PC-3 (cell line): Measurements from ENCODE around the gene TSPAN17. TPM values are rescaled to one million over a fixed set of nuclear protein-coding genes. Genes with fewer than 3 reads are reported as not detected.

Source experiments
- ATAC-seq: fragments of 200-7000 bp; cut with Tn5 transposase; 2 replicates; pipeline ENCODE4 v1.9.1; 2020; ENCODE audit warnings: mild to moderate bottlenecking, moderate library complexity
- BruUV-seq: library from RNA; stranded (reverse); fragments of 400-500 nt; replicated peaks from 2 replicates; lab custom pipeline; 2021; lab: Mats Ljungman, UMichigan
- CTCF ChIA-PET: fragments of 300-600 bp; sonication (Branson Sonifier 250); formaldehyde crosslinking; loops from one replicate; lab custom pipeline; 2022; ENCODE audit warnings: antibody characterized with exemption; lab: Charles Lee
- POLR2A ChIA-PET: fragments of 300-600 bp; sonication (Branson Sonifier 250); formaldehyde crosslinking; loops from one replicate; lab custom pipeline; 2022; ENCODE audit warnings: antibody characterized with exemption; ENCODE audit not compliant: unreplicated experiment; lab: Charles Lee
- DNase-seq: peaks from one replicate; pipeline ENCODE4 v3.0.0-alpha.2; 2015
- H2AFZ ChIP-seq: fragments of 300-600 bp; sonication (generic); 2 replicates; pipeline ENCODE4 v1.6.0; 2016; ENCODE audit warnings: antibody characterized with exemption, low read length
- H3F3A ChIP-seq: fragments of 300-600 bp; sonication (generic); one replicate; pipeline ENCODE4 v1.6.0; 2017; ENCODE audit warnings: antibody characterized with exemption, low read length, control low read depth, mild to moderate bottlenecking; ENCODE audit not compliant: unreplicated experiment
- H3K27ac ChIP-seq: fragments of 300-600 bp; sonication (generic); 2 replicates; pipeline ENCODE4 v1.5.1; 2016; ENCODE audit warnings: mild to moderate bottlenecking, low read length
- H3K27me3 ChIP-seq: fragments of 300-600 bp; sonication (generic); 2 replicates; pipeline ENCODE4 v1.6.1; 2016; ENCODE audit warnings: low read length, mixed read lengths
- H3K36me3 ChIP-seq: fragments of 300-600 bp; sonication (generic); 2 replicates; pipeline ENCODE4 v1.6.1; 2016; ENCODE audit warnings: low read depth, mixed run types, low read length, mixed read lengths
- H3K4me1 ChIP-seq: fragments of 300-600 bp; sonication (generic); 2 replicates; pipeline ENCODE4 v1.5.1; 2016; ENCODE audit warnings: low read length; ENCODE audit not compliant: insufficient read depth
- H3K4me2 ChIP-seq: fragments of 300-600 bp; sonication (generic); 2 replicates; pipeline ENCODE4 v1.6.0; 2016; ENCODE audit warnings: low read length
- H3K4me3 ChIP-seq: fragments of 300-600 bp; sonication (generic); 2 replicates; pipeline ENCODE4 v1.5.1; 2016; ENCODE audit warnings: mild to moderate bottlenecking, low read length, mixed read lengths
- H3K79me2 ChIP-seq: fragments of 300-600 bp; sonication (generic); 2 replicates; pipeline ENCODE4 v1.6.1; 2017; ENCODE audit warnings: low read length, mixed read lengths
- H3K9ac ChIP-seq: fragments of 300-600 bp; sonication (generic); 2 replicates; pipeline ENCODE4 v1.6.0; 2016; ENCODE audit warnings: mild to moderate bottlenecking, low read length
- H3K9me2 ChIP-seq: fragments of 300-600 bp; sonication (generic); replicated peaks from 2 replicates; pipeline ENCODE4 v1.6.1; 2016; ENCODE audit warnings: mixed run types, low read length, mixed read lengths
- H3K9me3 ChIP-seq: fragments of 300-600 bp; sonication (generic); 2 replicates; pipeline ENCODE4 v1.6.1; 2016; ENCODE audit warnings: low read length, mixed read lengths
- H4K20me1 ChIP-seq: fragments of 300-600 bp; sonication (generic); 2 replicates; pipeline ENCODE4 v1.6.1; 2016; ENCODE audit warnings: low read length, mixed read lengths
- CTCF ChIP-seq: fragments of 300-600 bp; sonication (generic); conservative IDR thresholded peaks from 2 replicates; pipeline ENCODE4 v1.5.1; 2017; ENCODE audit warnings: antibody characterized with exemption, low read depth, mild to moderate bottlenecking, low read length
- EZH2 ChIP-seq: fragments of 300-600 bp; sonication (generic); IDR thresholded peaks from one replicate; pipeline ENCODE4 v1.6.1; 2017; ENCODE audit warnings: antibody characterized with exemption, mild to moderate bottlenecking, low read length; ENCODE audit not compliant: unreplicated experiment
- EZH2phosphoT487 ChIP-seq: fragments of 300-600 bp; sonication (generic); IDR thresholded peaks from 2 replicates; pipeline ENCODE4 v1.6.1; 2018; ENCODE audit warnings: mild to moderate bottlenecking, antibody characterized with exemption, low read length, borderline replicate concordance
- intact Hi-C: fragments of 100-400 bp; cut with micrococcal nuclease; formaldehyde crosslinking; loops from 2 replicates; pipeline ENCODE4 v1.9.0; 2023
- total RNA-seq: library from RNA; depleted of rRNA; stranded (reverse); fragments of >200 nt; gene quantifications from 2 replicates; pipeline ENCODE4 v1.2.3, GENCODE V29; 2014

TSPAN17 gene
- total RNA-seq, 1 experiment from 2014 or later, result 47.3 TPM

- Histone ChIP-seq H3K27ac (peak overlapping the region; percentile 77), H3K9me2 (no peaks in the 10 kb centered on the region), H3K79me2 (no peaks in the 10 kb centered on the region), H4K20me1 (no peaks in the 10 kb centered on the region), H3K4me2 (peak overlapping the region; percentile 68), H2AFZ (no peak overlapping the region), H3F3A (no peaks in the 10 kb centered on the region), H3K9me3 (no peaks in the 10 kb centered on the region), H3K4me1 (peaks cover 39% of the 10 kb centered on the region), H3K36me3 (no peaks in the 10 kb centered on the region), H3K27me3 (peaks cover 14% of the 10 kb centered on the region), H3K9ac (no peak overlapping the region), H3K4me3 (no peak overlapping the region; the same call in 1 of the 2 replicates)
- intact Hi-C loops, result no loop called here
- TF ChIP-seq EZH2 (no peak), CTCF (no peak), EZH2phosphoT487 (no peak)
- no peak for ATAC-seq
- DNase-seq, result no peak
- ChIA-PET CTCF (no interaction called here), POLR2A (interaction anchor here (0.6 kb wide), 1 partner anchor 83 kb away, joined by 3 read pairs; no protein-coding TSS in a partner anchor)
- no TSS peak for BruUV-seq
Measured at GRCh38 chr5:176625512-176625911, 21.8 kb upstream of the TSPAN17 start.

- intact Hi-C loops, result no loop called here
- H3K79me2 ChIP-seq, result no peaks in the 10 kb centered on the region
- H3K9ac ChIP-seq, result peak overlapping the region; percentile 28
- H3K36me3 ChIP-seq, result no peaks in the 10 kb centered on the region
- peak overlapping the region; percentile 55 for H2AFZ ChIP-seq
- H3K4me2 ChIP-seq, result peak overlapping the region; percentile 68
- POLR2A ChIA-PET, result interaction anchor here (0.6 to 0.8 kb wide), 2 partner anchors 21 to 83 kb away, joined by 3 read pairs; partner anchors contain the start of gene TSPAN17
- no peaks in the 10 kb centered on the region for H3F3A ChIP-seq
- no peaks in the 10 kb centered on the region for H3K9me2 ChIP-seq
- ATAC-seq (peak; percentile 61), DNase-seq (peak; percentile 79)
- TF ChIP-seq CTCF (no peak), EZH2phosphoT487 (no peak), EZH2 (no peak)
- H3K9me3 ChIP-seq, result no peaks in the 10 kb centered on the region
- peaks cover 7% of the 10 kb centered on the region; the same call in 1 of the 2 replicates for H3K27me3 ChIP-seq
- CTCF ChIA-PET, result no interaction called here
- peak overlapping the region; percentile 38 for H3K4me3 ChIP-seq
- peaks cover 42% of the 10 kb centered on the region for H3K4me1 ChIP-seq
- H3K27ac ChIP-seq, result peak overlapping the region; percentile 77
- no peaks in the 10 kb centered on the region for H4K20me1 ChIP-seq
- BruUV-seq, result no TSS peak
Measured at GRCh38 chr5:176625966-176626875, 21.1 kb upstream of the TSPAN17 start.

- Histone ChIP-seq H3K79me2 (no peaks in the 10 kb centered on the region), H4K20me1 (no peaks in the 10 kb centered on the region), H3K4me1 (peaks cover 42% of the 10 kb centered on the region), H3K9me2 (no peaks in the 10 kb centered on the region), H3K27ac (peak overlapping the region; percentile 77), H2AFZ (peak overlapping the region; percentile 55), H3K9me3 (no peaks in the 10 kb centered on the region), H3F3A (no peaks in the 10 kb centered on the region), H3K4me2 (peak overlapping the region; percentile 68), H3K4me3 (peak overlapping the region; percentile 38; the same call in 1 of the 2 replicates), H3K27me3 (peaks cover 7% of the 10 kb centered on the region; the same call in 1 of the 2 replicates), H3K36me3 (no peaks in the 10 kb centered on the region), H3K9ac (no peak overlapping the region)
- DNase-seq (no peak), ATAC-seq (no peak)
- BruUV-seq, result no TSS peak
- TF ChIP-seq EZH2phosphoT487, result no peak
- no peak for TF ChIP-seq CTCF
- TF ChIP-seq EZH2, result no peak
- POLR2A ChIA-PET, result no interaction called here
- intact Hi-C loops, result no loop called here
- CTCF ChIA-PET, result no interaction called here
Measured at GRCh38 chr5:176626876-176627236, 20.4 kb upstream of the TSPAN17 start.
